Measurements from ENCODE around the gene SLC6A3.

Gene SLC6A3

GRCh38 chr5:1405539-1406530, 39.4 kb downstream of the SLC6A3 start:
- no peak overlapping the region for H3K4me3 ChIP-seq (ENCODE audit: low read depth, low read length)
- no peak for TF ChIP-seq MYC (IDR thresholded peaks at IDR 0.05; ENCODE audit: low read depth, low read length)
- TF ChIP-seq CTCF (IDR thresholded peaks at IDR 0.05; ENCODE audit: low read depth, low read length) = no peak
- no peak for TF ChIP-seq POLR2A (IDR thresholded peaks at IDR 0.05; ENCODE audit: extremely low read depth, insufficient read length)
- TF ChIP-seq, protein P1, sequence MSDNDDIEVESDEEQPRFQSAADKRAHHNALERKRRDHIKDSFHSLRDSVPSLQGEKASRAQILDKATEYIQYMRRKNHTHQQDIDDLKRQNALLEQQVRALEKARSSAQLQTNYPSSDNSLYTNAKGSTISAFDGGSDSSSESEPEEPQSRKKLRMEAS (IDR thresholded peaks at IDR 0.05; ENCODE audit: low read depth, low read length) = no peak
- no peak for DNase-seq (ENCODE audit: low read depth)

GRCh38 chr5:1405121-1405520, 40.1 kb downstream of the SLC6A3 start:
- DNase-seq (ENCODE audit: low read depth) = no peak
- no peak overlapping the region for H3K4me3 ChIP-seq (ENCODE audit: low read depth, low read length)
- no peak for TF ChIP-seq POLR2A (IDR thresholded peaks at IDR 0.05; ENCODE audit: extremely low read depth, insufficient read length)
- TF ChIP-seq, protein P1 (IDR thresholded peaks at IDR 0.05; ENCODE audit: low read depth, low read length) = no peak
- TF ChIP-seq CTCF (IDR thresholded peaks at IDR 0.05; ENCODE audit: low read depth, low read length) = no peak
- TF ChIP-seq MYC (IDR thresholded peaks at IDR 0.05; ENCODE audit: low read depth, low read length) = no peak

DNA sequence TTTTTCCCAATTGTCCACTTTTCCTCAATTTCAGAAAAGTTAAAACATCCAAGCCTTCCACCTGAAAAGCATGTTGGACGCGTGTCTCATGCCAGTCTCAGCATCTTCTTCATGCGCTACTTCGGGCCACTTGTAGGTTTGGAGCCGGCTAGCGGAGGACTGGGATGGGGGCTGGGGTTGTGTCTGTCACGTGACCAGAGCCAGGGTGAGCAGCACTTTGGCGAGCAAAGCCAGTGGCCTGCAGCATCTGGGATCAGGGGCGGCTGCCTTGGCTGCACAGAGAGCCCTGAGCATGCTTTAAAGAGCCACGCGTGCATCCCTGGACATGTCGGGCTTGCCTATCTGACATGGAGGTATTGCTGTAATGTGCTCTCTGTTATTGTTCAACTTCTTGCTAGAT, 41.2 kb downstream of the SLC6A3 start:
- no peak overlapping the region for H3K4me3 ChIP-seq (ENCODE audit: low read depth, low read length)
- TF ChIP-seq CTCF (IDR thresholded peaks at IDR 0.05; ENCODE audit: low read depth, low read length) (no peak), MYC (IDR thresholded peaks at IDR 0.05; ENCODE audit: low read depth, low read length) (no peak), POLR2A (IDR thresholded peaks at IDR 0.05; ENCODE audit: extremely low read depth, insufficient read length) (no peak)
- TF ChIP-seq, protein P1 (IDR thresholded peaks at IDR 0.05; ENCODE audit: low read depth, low read length) = no peak
- no peak for DNase-seq (ENCODE audit: low read depth)

GRCh38 chr5:1402611-1403255, 42.5 kb downstream of the SLC6A3 start:
- TF ChIP-seq, protein P1 (IDR thresholded peaks at IDR 0.05; ENCODE audit: low read depth, low read length) = no peak
- no peak for TF ChIP-seq MYC (IDR thresholded peaks at IDR 0.05; ENCODE audit: low read depth, low read length)
- DNase-seq (ENCODE audit: low read depth) = no peak
- H3K4me3 ChIP-seq (ENCODE audit: low read depth, low read length) = no peak overlapping the region

GRCh38 chr5:1401536-1402138, 43.6 kb downstream of the SLC6A3 start:
- TF ChIP-seq, protein P1 (IDR thresholded peaks at IDR 0.05; ENCODE audit: low read depth, low read length) = no peak
- TF ChIP-seq MYC (IDR thresholded peaks at IDR 0.05; ENCODE audit: low read depth, low read length) (no peak), CTCF (IDR thresholded peaks at IDR 0.05; ENCODE audit: low read depth, low read length) (no peak), POLR2A (IDR thresholded peaks at IDR 0.05; ENCODE audit: extremely low read depth, insufficient read length) (no peak)
- H3K4me3 ChIP-seq (ENCODE audit: low read depth, low read length) = no peak overlapping the region
- DNase-seq (ENCODE audit: low read depth) = no peak
